ENCODE results near the gene IL34.

- no peak for TF ChIP-seq GABPA (IDR thresholded peaks at IDR 0.05; ENCODE audit: borderline replicate concordance, insufficient read depth, low read length)
- no peak for TF ChIP-seq JUND (IDR thresholded peaks at IDR 0.05; ENCODE audit: low read length)
- TF ChIP-seq KDM1A (IDR thresholded peaks at IDR 0.05; ENCODE audit: borderline replicate concordance, low read length): no peak
- TF ChIP-seq POLR2A (IDR thresholded peaks at IDR 0.05; ENCODE audit: control extremely low read depth in 1 of 2, low read depth in 2 of 2, low read length in 2 of 2): no peak
- TF ChIP-seq RAD21 (IDR thresholded peaks at IDR 0.05 in 1 of 2, conservative IDR thresholded peaks at IDR 0.05 in 1 of 2; ENCODE audit: low read depth in 2 of 2, low read length in 2 of 2): no peak
Measured at GRCh38 chr16:70659546-70659945, 13.2 kb downstream of the IL34 start.

Measured in H1 (cell line).